Measurements from ENCODE around the gene REV3L.
"Not testable (repeated sequence)": the region's sequence is repeated elsewhere in the genome, so short reads cannot be mapped to it uniquely, and the experiment has no call there.

DNA sequence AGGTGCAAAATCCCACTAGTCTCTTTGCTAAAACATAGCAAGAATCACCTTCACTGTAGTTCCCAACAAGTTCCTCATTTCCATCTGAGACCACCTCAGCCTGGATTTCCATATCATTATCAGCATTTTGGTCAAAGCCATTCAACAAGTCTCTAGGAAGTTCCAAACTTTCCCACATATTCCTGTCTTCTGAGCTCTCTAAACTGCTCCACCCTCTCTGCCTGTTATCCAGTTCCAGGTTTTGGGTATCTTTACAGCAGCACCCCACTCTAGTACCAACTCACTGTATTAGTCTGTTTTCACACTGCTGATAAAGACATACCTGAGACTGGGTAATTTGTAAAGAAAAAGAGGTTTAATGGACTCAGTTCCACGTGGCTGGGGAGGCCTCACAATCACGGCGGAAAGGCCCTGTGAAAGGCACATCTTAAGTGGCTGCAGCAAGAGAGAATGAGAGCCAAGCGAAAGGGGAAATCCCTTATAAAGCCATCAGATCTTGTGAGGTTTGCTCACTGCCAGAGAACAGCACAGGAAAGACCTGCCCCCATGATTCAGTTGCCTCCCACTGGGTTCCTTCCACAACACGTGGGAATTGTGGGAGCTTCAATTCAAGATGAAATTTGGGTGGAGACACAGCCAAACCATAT lies 192.2 kb downstream of the REV3L start:
- TF ChIP-seq, protein P1, sequence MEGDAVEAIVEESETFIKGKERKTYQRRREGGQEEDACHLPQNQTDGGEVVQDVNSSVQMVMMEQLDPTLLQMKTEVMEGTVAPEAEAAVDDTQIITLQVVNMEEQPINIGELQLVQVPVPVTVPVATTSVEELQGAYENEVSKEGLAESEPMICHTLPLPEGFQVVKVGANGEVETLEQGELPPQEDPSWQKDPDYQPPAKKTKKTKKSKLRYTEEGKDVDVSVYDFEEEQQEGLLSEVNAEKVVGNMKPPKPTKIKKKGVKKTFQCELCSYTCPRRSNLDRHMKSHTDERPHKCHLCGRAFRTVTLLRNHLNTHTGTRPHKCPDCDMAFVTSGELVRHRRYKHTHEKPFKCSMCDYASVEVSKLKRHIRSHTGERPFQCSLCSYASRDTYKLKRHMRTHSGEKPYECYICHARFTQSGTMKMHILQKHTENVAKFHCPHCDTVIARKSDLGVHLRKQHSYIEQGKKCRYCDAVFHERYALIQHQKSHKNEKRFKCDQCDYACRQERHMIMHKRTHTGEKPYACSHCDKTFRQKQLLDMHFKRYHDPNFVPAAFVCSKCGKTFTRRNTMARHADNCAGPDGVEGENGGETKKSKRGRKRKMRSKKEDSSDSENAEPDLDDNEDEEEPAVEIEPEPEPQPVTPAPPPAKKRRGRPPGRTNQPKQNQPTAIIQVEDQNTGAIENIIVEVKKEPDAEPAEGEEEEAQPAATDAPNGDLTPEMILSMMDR (IDR thresholded peaks at IDR 0.05; ENCODE audit: insufficient read depth, low read depth, low read length), result not testable (repeated sequence)
- not testable (repeated sequence) for TF ChIP-seq EZH2 (IDR thresholded peaks at IDR 0.05; ENCODE audit: insufficient read depth, low read length)
